ENCODE results near the gene KIF19. TPM values are rescaled to one million over a fixed set of nuclear protein-coding genes. Genes with fewer than 3 reads are reported as not detected.

Gene KIF19
- total and polyA plus RNA-seq, 10 of the 15 experiments (the other 5 are each of a cell fraction or from before 2014, with no cell fraction given) = 0.06 to 0.07 TPM; not detected in 8

- DNase-seq (ENCODE audit: low read depth, low spot score) (no peak), ATAC-seq (peak; percentile 53), FAIRE-seq (no peak)
- Histone ChIP-seq H3K9me3 (replicated peaks; ENCODE audit: control insufficient read depth, insufficient read depth, low read length) (no peaks in the 10 kb centered on the region), H3K9ac (ENCODE audit: control insufficient read depth, insufficient read depth, low read length) (no peak overlapping the region), H3K4me2 (ENCODE audit: control insufficient read depth, insufficient read depth) (no peak overlapping the region), H3K4me1 (ENCODE audit: control insufficient read depth, insufficient read depth, low read length) (no peaks in the 10 kb centered on the region), H3K27me3 (replicated peaks in 1 of 2; ENCODE audit: control insufficient read depth in 2 of 2, insufficient read depth in 2 of 2, low read length in 1 of 2) (no peaks in the 10 kb centered on the region; a peak in 2 of 4 replicates), H4K20me1 (ENCODE audit: control insufficient read depth, insufficient read depth) (no peaks in the 10 kb centered on the region), H3K27ac (ENCODE audit: control insufficient read depth, insufficient read depth) (no peak overlapping the region), H2AFZ (ENCODE audit: control insufficient read depth, low read depth, low read length) (no peak overlapping the region), H3K4me3 (no peak overlapping the region), H3K79me2 (ENCODE audit: control insufficient read depth, insufficient read depth, low read length) (no peaks in the 10 kb centered on the region), H3K36me3 (ENCODE audit: control insufficient read depth in 2 of 2, insufficient read depth in 2 of 2, low read length in 1 of 2) (no peaks in the 10 kb centered on the region)
- in situ Hi-C loops (cut with MboI) = no loop called here
- intact Hi-C loops (cut with micrococcal nuclease; ENCODE audit: unreplicated experiment) = no loop called here
- ChIA-PET SMC1A (ENCODE audit: uncharacterized antibody, unreplicated experiment) (no interaction called here), POLR2A (no interaction called here), RAD21 (ENCODE audit: unreplicated experiment) (no interaction called here), CTCF (no interaction called here)
- WGBS (ENCODE audit: insufficient coverage, insufficient replicate concordance, low lambda C conversion rate, missing lambda C conversion rate) = 12% methylated on average over 13 of the region's 13 CpGs
- TF ChIP-seq SIN3A (IDR thresholded peaks at IDR 0.05; ENCODE audit: low read depth, low read length) (no peak), BHLHE40 (IDR thresholded peaks at IDR 0.05; ENCODE audit: borderline replicate concordance in 1 of 2, low read depth in 2 of 2, low read length in 1 of 2) (peak in 1 of 2 experiments; percentile 37; a peak in 1 of 4 replicates)
- BruUV-seq (replicated peaks) = no TSS peak
Observed at GRCh38 chr17:74345433-74346241, 19.6 kb downstream of the KIF19 start.

GRCh38 chr17:74347646-74348045, 21.6 kb downstream of the KIF19 start:
- Histone ChIP-seq H3K27me3 (replicated peaks in 1 of 2; ENCODE audit: control insufficient read depth in 2 of 2, insufficient read depth in 2 of 2, low read length in 1 of 2) (peaks cover 3% of the 10 kb centered on the region in 2 experiments; a peak in 3 of 4 replicates), H3K9ac (ENCODE audit: control insufficient read depth, insufficient read depth, low read length) (no peak overlapping the region), H3K27ac (ENCODE audit: control insufficient read depth, insufficient read depth) (no peak overlapping the region), H2AFZ (ENCODE audit: control insufficient read depth, low read depth, low read length) (no peak overlapping the region), H3K36me3 (ENCODE audit: control insufficient read depth in 2 of 2, insufficient read depth in 2 of 2, low read length in 1 of 2) (no peaks in the 10 kb centered on the region), H3K9me3 (replicated peaks; ENCODE audit: control insufficient read depth, insufficient read depth, low read length) (no peaks in the 10 kb centered on the region), H3K4me2 (ENCODE audit: control insufficient read depth, insufficient read depth) (no peak overlapping the region), H3K79me2 (ENCODE audit: control insufficient read depth, insufficient read depth, low read length) (no peaks in the 10 kb centered on the region), H4K20me1 (ENCODE audit: control insufficient read depth, insufficient read depth) (no peaks in the 10 kb centered on the region), H3K4me1 (ENCODE audit: control insufficient read depth, insufficient read depth, low read length) (no peaks in the 10 kb centered on the region), H3K4me3 (no peak overlapping the region)
- DNase-seq (ENCODE audit: low read depth, low spot score) = no peak
- intact Hi-C loops (cut with micrococcal nuclease; ENCODE audit: unreplicated experiment) = no loop called here
- FAIRE-seq = no peak
- ChIA-PET RAD21 (ENCODE audit: unreplicated experiment) (interaction anchor here (1.3 kb wide), 1 partner anchor 47 kb away, joined by 4 read pairs; no protein-coding TSS in a partner anchor), POLR2A (no interaction called here), CTCF (interaction anchor here (0.7 to 1.3 kb wide), 2 partner anchors 15 to 20 kb away, joined by 3 read pairs; no protein-coding TSS in a partner anchor), SMC1A (ENCODE audit: uncharacterized antibody, unreplicated experiment) (interaction anchor here (0.5 kb wide), 1 partner anchor 51 kb away, joined by 3 read pairs; no protein-coding TSS in a partner anchor)
- no TSS peak for BruUV-seq (replicated peaks)
- no peak for ATAC-seq
- WGBS (ENCODE audit: insufficient coverage, insufficient replicate concordance, low lambda C conversion rate, missing lambda C conversion rate) = 51% methylated on average over 14 of the region's 14 CpGs
- no peak for TF ChIP-seq PRDM15 (CRISPR knock-in tag; IDR thresholded peaks at IDR 0.05)
- TF ChIP-seq BCL3 (IDR thresholded peaks at IDR 0.05; ENCODE audit: borderline replicate concordance, insufficient read depth, low read depth, low read length, poor library complexity, severe bottlenecking) = no peak
- in situ Hi-C loops (cut with MboI) = no loop called here
